Measurements from ENCODE around the gene SSC4D. TPM values are rescaled to one million over a fixed set of nuclear protein-coding genes. Genes with fewer than 3 reads are reported as not detected.

SSC4D gene
- total and polyA plus RNA-seq, 2 of the 8 experiments (the other 6 are each of a cell fraction or from before 2014, with no cell fraction given) = 11.8 to 27.5 TPM

DNA sequence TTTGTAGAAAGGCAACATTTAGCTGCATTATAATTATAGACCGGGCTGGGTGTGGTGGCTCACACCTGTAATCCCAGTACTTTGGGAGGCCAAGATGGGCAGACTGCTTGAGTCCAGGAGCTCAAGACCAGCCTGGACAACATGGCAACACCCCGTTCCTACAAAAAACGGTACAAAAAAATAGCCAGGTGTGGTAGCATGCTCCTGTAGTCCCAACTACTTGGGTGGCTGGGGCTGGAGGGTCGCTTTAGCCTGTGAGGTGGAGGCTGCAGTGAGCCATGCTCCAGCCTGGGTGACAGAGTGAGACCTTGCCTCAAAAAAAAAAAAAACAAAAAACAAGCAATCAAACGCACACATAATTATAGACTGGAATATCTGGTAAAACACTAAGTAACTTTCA is 55.8 kb downstream of the SSC4D start (continued):
- TF ChIP-seq CBX5 (IDR thresholded peaks at IDR 0.05; ENCODE audit: low read depth, low read length) = no peak
- TF ChIP-seq, protein P1, sequence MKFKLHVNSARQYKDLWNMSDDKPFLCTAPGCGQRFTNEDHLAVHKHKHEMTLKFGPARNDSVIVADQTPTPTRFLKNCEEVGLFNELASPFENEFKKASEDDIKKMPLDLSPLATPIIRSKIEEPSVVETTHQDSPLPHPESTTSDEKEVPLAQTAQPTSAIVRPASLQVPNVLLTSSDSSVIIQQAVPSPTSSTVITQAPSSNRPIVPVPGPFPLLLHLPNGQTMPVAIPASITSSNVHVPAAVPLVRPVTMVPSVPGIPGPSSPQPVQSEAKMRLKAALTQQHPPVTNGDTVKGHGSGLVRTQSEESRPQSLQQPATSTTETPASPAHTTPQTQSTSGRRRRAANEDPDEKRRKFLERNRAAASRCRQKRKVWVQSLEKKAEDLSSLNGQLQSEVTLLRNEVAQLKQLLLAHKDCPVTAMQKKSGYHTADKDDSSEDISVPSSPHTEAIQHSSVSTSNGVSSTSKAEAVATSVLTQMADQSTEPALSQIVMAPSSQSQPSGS (IDR thresholded peaks at IDR 0.05; ENCODE audit: low read length) = no peak
- TF ChIP-seq CEBPB (IDR thresholded peaks at IDR 0.05; ENCODE audit: low read depth, low read length) = no peak
- no peak for TF ChIP-seq CREB1 (IDR thresholded peaks at IDR 0.05)
